ENCODE measurements around the gene HMGCS2. TPM values are rescaled to one million over a fixed set of nuclear protein-coding genes. Genes with fewer than 3 reads are reported as not detected.

The HMGCS2 gene
- total and polyA plus RNA-seq, 7 experiments from 2014 or later = not detected

- peaks cover 0 to 6% (median 0%) of the 10 kb centered on the region in 7 donors for H3K4me1 Mint-ChIP-seq
- CTCF ChIA-PET = no interaction called here
Observed at GRCh38 chr1:119778359-119778758, 9.7 kb upstream of the HMGCS2 start.

GRCh38 chr1:119774746-119775490 is 6.2 kb upstream of the HMGCS2 start:
- H3K27ac ChIP-seq (ENCODE audit: low read depth, low read length) = no peak overlapping the region
- no peak overlapping the region for H3K4me3 ChIP-seq (ENCODE audit: low read length)
- POLR2A ChIA-PET = no interaction called here
- ATAC-seq = no peak
- no peaks in the 10 kb centered on the region for H3K36me3 Mint-ChIP-seq
- no peaks in the 10 kb centered on the region for H3K27me3 ChIP-seq (ENCODE audit: control insufficient read depth in 2 of 2, insufficient read depth in 2 of 2, low read length in 2 of 2)
- no peaks in the 10 kb centered on the region for H3K4me1 Mint-ChIP-seq
- H3K27ac Mint-ChIP-seq = no peak overlapping the region
- no peaks in the 10 kb centered on the region for H3K9me3 ChIP-seq (ENCODE audit: control insufficient read depth in 2 of 3, low read length in 3 of 3)
- H3K9me3 Mint-ChIP-seq = no peaks in the 10 kb centered on the region
- CTCF ChIA-PET = interaction anchor here (0.6 kb wide), 1 partner anchor 115 kb away, joined by 3 read pairs; no protein-coding TSS in a partner anchor
- H3K36me3 ChIP-seq (ENCODE audit: control insufficient read depth in 2 of 3, insufficient read depth in 3 of 3, low read length in 3 of 3) = no peaks in the 10 kb centered on the region
- H3K4me1 ChIP-seq (ENCODE audit: control insufficient read depth in 2 of 2, insufficient read depth in 2 of 2, low read length in 2 of 2) = no peaks in the 10 kb centered on the region
- H3K4me3 Mint-ChIP-seq = no peak overlapping the region
- DNase-seq = no peak
- H3K27me3 Mint-ChIP-seq = peaks cover 0 to 24% (median 10%) of the 10 kb centered on the region in 5 donors
- intact Hi-C loops (cut with micrococcal nuclease) = no loop called here

More at GRCh38 chr1:119778359-119778758, 9.7 kb upstream of the HMGCS2 start:
- H3K4me3 ChIP-seq (ENCODE audit: low read length) = no peak overlapping the region
- H3K4me3 Mint-ChIP-seq = no peak overlapping the region
- no peak for DNase-seq
- ATAC-seq = no peak
- no peaks in the 10 kb centered on the region for H3K4me1 ChIP-seq (ENCODE audit: control insufficient read depth in 2 of 2, insufficient read depth in 2 of 2, low read length in 2 of 2)
- no peak overlapping the region for H3K27ac Mint-ChIP-seq
- intact Hi-C loops (cut with micrococcal nuclease) = no loop called here
- no peaks in the 10 kb centered on the region for H3K36me3 ChIP-seq (ENCODE audit: control insufficient read depth in 2 of 3, insufficient read depth in 3 of 3, low read length in 3 of 3)
- H3K27me3 Mint-ChIP-seq = peaks cover 0 to 52% (median 12%) of the 10 kb centered on the region in 5 donors
- H3K27ac ChIP-seq (ENCODE audit: low read depth, low read length) = no peak overlapping the region
- no peaks in the 10 kb centered on the region for H3K27me3 ChIP-seq (ENCODE audit: control insufficient read depth in 2 of 2, insufficient read depth in 2 of 2, low read length in 2 of 2)
- no peaks in the 10 kb centered on the region for H3K36me3 Mint-ChIP-seq
- no peaks in the 10 kb centered on the region for H3K9me3 Mint-ChIP-seq
- POLR2A ChIA-PET = no interaction called here
- no peaks in the 10 kb centered on the region for H3K9me3 ChIP-seq (ENCODE audit: control insufficient read depth in 2 of 3, low read length in 3 of 3)

- Histone ChIP-seq H3K4me1 (ENCODE audit: control insufficient read depth in 2 of 2, insufficient read depth in 2 of 2, low read length in 2 of 2) (no peaks in the 10 kb centered on the region), H3K36me3 (ENCODE audit: control insufficient read depth in 2 of 3, insufficient read depth in 3 of 3, low read length in 3 of 3) (no peaks in the 10 kb centered on the region), H3K4me3 (ENCODE audit: low read length) (no peak overlapping the region), H3K27me3 (ENCODE audit: control insufficient read depth in 2 of 2, insufficient read depth in 2 of 2, low read length in 2 of 2) (no peaks in the 10 kb centered on the region), H3K9me3 (ENCODE audit: control insufficient read depth in 2 of 3, low read length in 3 of 3) (no peaks in the 10 kb centered on the region), H3K27ac (ENCODE audit: low read depth, low read length) (no peak overlapping the region)
- intact Hi-C loops (cut with micrococcal nuclease) = no loop called here
- POLR2A ChIA-PET = no interaction called here
- H3K4me1 Mint-ChIP-seq = no peaks in the 10 kb centered on the region
- DNase-seq (no peak), ATAC-seq (no peak)
- CTCF ChIA-PET = no interaction called here
- no peak overlapping the region for H3K27ac Mint-ChIP-seq
- no peaks in the 10 kb centered on the region for H3K36me3 Mint-ChIP-seq
- peaks cover 0 to 21% (median 9%) of the 10 kb centered on the region in 5 donors for H3K27me3 Mint-ChIP-seq
- no peak overlapping the region for H3K4me3 Mint-ChIP-seq
- no peaks in the 10 kb centered on the region for H3K9me3 Mint-ChIP-seq
Observed at GRCh38 chr1:119773711-119774241, 5.1 kb upstream of the HMGCS2 start.

- Mint-ChIP-seq H3K27ac (no peak overlapping the region), H3K9me3 (no peaks in the 10 kb centered on the region), H3K4me3 (no peak overlapping the region), H3K27me3 (peaks cover 2 to 26% (median 12%) of the 10 kb centered on the region in 5 donors), H3K4me1 (no peaks in the 10 kb centered on the region), H3K36me3 (no peaks in the 10 kb centered on the region)
- ChIA-PET POLR2A (interaction anchor here (0.8 kb wide), 1 partner anchor 30 kb away, joined by 3 read pairs; no protein-coding TSS in a partner anchor), CTCF (no interaction called here)
- Histone ChIP-seq H3K4me3 (ENCODE audit: low read length) (no peak overlapping the region), H3K9me3 (ENCODE audit: control insufficient read depth in 2 of 3, low read length in 3 of 3) (no peaks in the 10 kb centered on the region), H3K4me1 (ENCODE audit: control insufficient read depth in 2 of 2, insufficient read depth in 2 of 2, low read length in 2 of 2) (no peaks in the 10 kb centered on the region), H3K27me3 (ENCODE audit: control insufficient read depth in 2 of 2, insufficient read depth in 2 of 2, low read length in 2 of 2) (no peaks in the 10 kb centered on the region), H3K36me3 (ENCODE audit: control insufficient read depth in 2 of 3, insufficient read depth in 3 of 3, low read length in 3 of 3) (no peaks in the 10 kb centered on the region), H3K27ac (ENCODE audit: low read depth, low read length) (no peak overlapping the region)
- intact Hi-C loops (cut with micrococcal nuclease) = no loop called here
- DNase-seq (no peak), ATAC-seq (no peak)
Observed at GRCh38 chr1:119772298-119772697, 3.6 kb upstream of the HMGCS2 start.

- no peak for DNase-seq
- Histone ChIP-seq H3K27me3 (ENCODE audit: control insufficient read depth in 2 of 2, insufficient read depth in 2 of 2, low read length in 2 of 2) (no peaks in the 10 kb centered on the region), H3K4me3 (ENCODE audit: low read length) (no peak overlapping the region), H3K27ac (ENCODE audit: low read depth, low read length) (no peak overlapping the region), H3K9me3 (ENCODE audit: control insufficient read depth in 2 of 3, low read length in 3 of 3) (no peaks in the 10 kb centered on the region), H3K36me3 (ENCODE audit: control insufficient read depth in 2 of 3, insufficient read depth in 3 of 3, low read length in 3 of 3) (no peaks in the 10 kb centered on the region), H3K4me1 (ENCODE audit: control insufficient read depth in 2 of 2, insufficient read depth in 2 of 2, low read length in 2 of 2) (no peaks in the 10 kb centered on the region)
- no peak for ATAC-seq
- no peaks in the 10 kb centered on the region for H3K9me3 Mint-ChIP-seq
- H3K27me3 Mint-ChIP-seq = peaks cover 7 to 31% (median 17%) of the 10 kb centered on the region in 5 donors
- POLR2A ChIA-PET = interaction anchor here (0.8 kb wide), 1 partner anchor 30 kb away, joined by 3 read pairs; no protein-coding TSS in a partner anchor
- H3K36me3 Mint-ChIP-seq = no peaks in the 10 kb centered on the region
- CTCF ChIA-PET = no interaction called here
- no peak overlapping the region for H3K27ac Mint-ChIP-seq
- intact Hi-C loops (cut with micrococcal nuclease) = no loop called here
- no peak overlapping the region for H3K4me3 Mint-ChIP-seq
- H3K4me1 Mint-ChIP-seq = no peaks in the 10 kb centered on the region
Observed at GRCh38 chr1:119771770-119772169, 3.1 kb upstream of the HMGCS2 start.

GRCh38 chr1:119771016-119771415 is 2.3 kb upstream of the HMGCS2 start:
- DNase-seq (no peak), ATAC-seq (no peak)
- Mint-ChIP-seq H3K36me3 (no peaks in the 10 kb centered on the region), H3K27me3 (peaks cover 10 to 36% (median 14%) of the 10 kb centered on the region in 5 donors), H3K4me1 (no peaks in the 10 kb centered on the region), H3K9me3 (no peaks in the 10 kb centered on the region), H3K27ac (no peak overlapping the region), H3K4me3 (no peak overlapping the region)
- intact Hi-C loops (cut with micrococcal nuclease) = no loop called here
- Histone ChIP-seq H3K36me3 (ENCODE audit: control insufficient read depth in 2 of 3, insufficient read depth in 3 of 3, low read length in 3 of 3) (no peaks in the 10 kb centered on the region), H3K4me1 (ENCODE audit: control insufficient read depth in 2 of 2, insufficient read depth in 2 of 2, low read length in 2 of 2) (no peaks in the 10 kb centered on the region), H3K27ac (ENCODE audit: low read depth, low read length) (no peak overlapping the region), H3K4me3 (ENCODE audit: low read length) (no peak overlapping the region), H3K9me3 (ENCODE audit: control insufficient read depth in 2 of 3, low read length in 3 of 3) (no peaks in the 10 kb centered on the region), H3K27me3 (ENCODE audit: control insufficient read depth in 2 of 2, insufficient read depth in 2 of 2, low read length in 2 of 2) (no peaks in the 10 kb centered on the region)
- POLR2A ChIA-PET = no interaction called here
- CTCF ChIA-PET = no interaction called here

GRCh38 chr1:119767486-119767885 is 1.2 kb downstream of the HMGCS2 start:
- no peaks in the 10 kb centered on the region for H3K9me3 ChIP-seq (ENCODE audit: control insufficient read depth in 2 of 3, low read length in 3 of 3)
- H3K27me3 Mint-ChIP-seq = peaks cover 12 to 53% (median 17%) of the 10 kb centered on the region in 5 donors
- H3K27ac ChIP-seq (ENCODE audit: low read depth, low read length) = no peak overlapping the region
- no peaks in the 10 kb centered on the region for H3K4me1 Mint-ChIP-seq
- no peak overlapping the region for H3K4me3 ChIP-seq (ENCODE audit: low read length)
- no peak overlapping the region for H3K4me3 Mint-ChIP-seq
- H3K27me3 ChIP-seq (ENCODE audit: control insufficient read depth in 2 of 2, insufficient read depth in 2 of 2, low read length in 2 of 2) = no peaks in the 10 kb centered on the region
- DNase-seq = no peak
- intact Hi-C loops (cut with micrococcal nuclease) = no loop called here
- ChIA-PET CTCF (no interaction called here), POLR2A (no interaction called here)
- no peaks in the 10 kb centered on the region for H3K36me3 Mint-ChIP-seq
- H3K36me3 ChIP-seq (ENCODE audit: control insufficient read depth in 2 of 3, insufficient read depth in 3 of 3, low read length in 3 of 3) = no peaks in the 10 kb centered on the region
- ATAC-seq = no peak
- H3K27ac Mint-ChIP-seq = no peak overlapping the region
- no peaks in the 10 kb centered on the region for H3K4me1 ChIP-seq (ENCODE audit: control insufficient read depth in 2 of 2, insufficient read depth in 2 of 2, low read length in 2 of 2)
- H3K9me3 Mint-ChIP-seq = no peaks in the 10 kb centered on the region

Measured in naive thymus-derived CD4-positive, alpha-beta T cell (primary cell).